Medulla oblongata (tissue), 1 donor: ENCODE results near the gene TTC7B.
A peak's percentile ranks its signal among the peaks of the same experiment; 100 is the strongest.

Source experiments
- DNase-seq: peaks from one replicate; pipeline ENCODE4 v3.0.0-alpha.2; 2015; ENCODE audit errors: extremely low spot score

TTC7B gene

GRCh38 chr14:90511795-90512328, 304.4 kb downstream of the TTC7B start:
- no peak for DNase-seq

DNA sequence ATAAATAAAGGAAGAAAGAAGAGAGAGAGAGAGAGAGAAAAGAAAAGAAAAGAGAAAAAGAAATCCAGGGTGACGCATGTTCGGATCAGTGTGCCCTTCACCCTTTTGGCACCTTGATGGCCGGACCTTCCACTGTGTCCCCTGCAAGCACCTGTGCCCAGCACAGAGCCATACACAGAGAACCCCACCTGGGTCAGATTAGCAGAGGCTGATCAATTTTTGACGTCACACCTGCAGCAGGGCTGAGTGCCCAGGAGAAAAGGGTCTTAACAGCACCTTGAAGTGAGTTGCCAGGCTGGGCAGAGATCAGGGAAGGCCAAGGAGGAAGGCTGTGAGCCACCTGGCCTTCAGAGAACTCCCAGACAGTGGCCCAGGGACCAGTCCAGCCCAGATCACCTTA, 305.0 kb downstream of the TTC7B start:
- DNase-seq = no peak

DNA sequence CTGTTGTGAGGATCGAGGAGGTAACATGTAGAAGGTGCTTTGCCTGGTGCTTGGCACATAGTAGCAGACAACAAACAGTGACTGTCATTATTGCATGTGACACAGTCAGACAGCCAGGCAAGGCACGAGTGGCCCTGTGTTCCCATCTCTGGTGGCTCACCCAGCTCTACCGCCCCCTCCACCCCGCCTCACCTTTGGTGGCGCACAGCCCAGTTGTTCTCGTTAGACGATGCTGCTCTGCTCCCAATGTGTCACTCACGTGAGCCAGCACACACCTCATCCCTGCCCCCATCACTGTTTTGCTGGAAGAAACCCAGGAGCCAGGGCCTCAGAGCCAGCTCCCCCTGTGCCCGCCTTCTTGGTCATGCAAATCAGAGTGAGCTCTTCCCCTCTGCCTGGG, 306.1 kb downstream of the TTC7B start:
- no peak for DNase-seq

DNA sequence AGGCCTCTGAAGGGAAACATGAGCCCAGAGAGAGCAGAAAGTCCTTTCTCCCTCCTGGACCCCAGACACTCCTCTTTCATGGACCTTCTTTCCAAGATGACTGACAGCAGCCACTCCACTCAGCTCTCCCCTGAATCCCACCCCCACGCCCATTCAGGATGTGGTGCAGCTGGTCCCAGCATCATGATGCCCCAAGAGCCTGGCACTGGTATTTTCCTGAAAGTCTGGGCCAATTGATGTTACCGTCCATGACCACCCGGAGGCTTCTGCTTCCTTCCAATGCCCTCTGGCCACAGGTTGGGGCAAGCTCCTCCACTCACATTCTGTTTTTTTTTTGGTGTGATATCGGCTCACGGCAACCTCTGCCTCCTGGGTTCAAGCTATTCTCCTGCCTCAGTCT, 306.8 kb downstream of the TTC7B start:
- DNase-seq = no peak

DNA sequence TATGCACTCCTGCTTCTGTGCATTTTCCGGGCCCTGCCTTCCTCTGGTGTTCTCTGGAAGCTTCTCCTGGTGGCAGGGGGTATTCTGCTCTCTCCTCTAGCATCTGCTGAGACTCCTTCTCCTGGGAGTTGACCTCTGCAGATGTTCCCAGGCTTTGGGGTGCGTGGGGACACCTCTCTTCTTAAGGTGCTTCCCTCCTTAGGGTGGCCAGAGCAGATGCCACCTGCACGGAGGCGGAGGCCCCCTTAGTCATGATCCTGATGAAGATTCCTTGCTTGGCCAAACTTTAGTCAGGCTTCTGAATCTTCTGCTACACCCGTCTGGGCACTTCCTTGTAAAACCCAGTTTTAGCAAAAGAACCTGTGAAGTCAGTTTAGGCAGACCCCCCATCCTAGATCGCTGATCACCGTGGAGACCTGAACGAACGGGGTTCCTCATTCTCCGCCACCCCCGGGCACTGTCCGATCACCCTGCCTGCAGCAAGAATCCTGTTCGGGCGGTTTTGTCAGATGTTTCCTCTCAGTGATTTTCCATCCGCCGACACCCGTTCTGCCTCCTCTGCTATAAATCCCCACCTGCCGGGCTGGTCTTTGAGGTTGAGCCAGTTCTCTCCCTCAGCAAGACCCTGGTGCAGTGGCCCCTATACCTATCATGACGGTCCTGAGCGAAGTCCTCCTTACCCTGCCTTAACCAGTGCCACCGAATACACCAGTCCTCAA, 307.5 kb downstream of the TTC7B start:
- no peak for DNase-seq

DNA sequence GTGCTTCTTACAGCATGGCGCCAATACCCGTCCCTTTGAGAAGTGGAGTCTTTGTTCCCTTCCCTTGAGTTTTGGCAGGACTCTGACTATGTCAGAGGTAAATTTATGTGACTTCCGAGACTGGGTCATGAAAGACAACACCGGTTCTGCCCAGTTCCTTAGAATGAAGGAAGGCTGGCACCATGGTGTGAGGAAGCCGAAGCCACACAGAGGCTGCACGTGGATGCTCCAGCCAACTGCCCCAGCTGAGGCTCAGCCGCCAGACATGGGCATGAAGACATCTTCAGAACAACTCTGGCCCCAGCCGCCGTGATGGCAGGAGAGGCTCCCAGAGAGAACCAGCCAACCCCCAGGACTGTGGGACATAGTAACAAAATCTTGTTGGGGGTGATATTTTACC, 308.2 kb downstream of the TTC7B start:
- no peak for DNase-seq

GRCh38 chr14:90507428-90507827, 308.8 kb downstream of the TTC7B start:
- no peak for DNase-seq

- no peak for DNase-seq
These were observed 309.5 kb downstream of the TTC7B start for GRCh38 chr14:90506748-90507147.

DNA sequence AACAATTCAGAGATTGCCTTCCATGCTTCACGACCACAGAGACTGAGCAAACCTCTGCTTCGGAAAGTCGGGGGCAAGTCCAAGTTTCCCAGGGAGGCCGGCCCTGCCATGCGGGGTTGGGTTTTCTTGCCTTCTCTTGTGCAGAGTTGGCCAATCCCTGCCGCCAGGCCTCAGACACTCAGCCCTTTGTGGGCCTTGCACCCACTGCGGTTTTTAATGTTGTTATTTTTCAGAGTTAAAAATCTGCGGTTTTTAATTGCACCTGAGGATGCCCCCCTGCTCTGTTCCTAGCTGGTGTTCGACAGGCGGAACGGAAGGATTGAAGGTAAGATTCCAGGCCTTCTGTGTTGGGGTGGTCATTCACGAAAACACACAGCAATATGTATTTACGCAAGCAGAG, 310.7 kb downstream of the TTC7B start:
- DNase-seq = peak; percentile 24

- no peak for DNase-seq
These were observed 311.6 kb downstream of the TTC7B start for GRCh38 chr14:90504643-90505042.

GRCh38 chr14:90503582-90503981, 312.6 kb downstream of the TTC7B start:
- DNase-seq = no peak

- DNase-seq = no peak
These were observed 313.5 kb downstream of the TTC7B start for GRCh38 chr14:90502760-90503159.

- DNase-seq = no peak
These were observed 315.4 kb downstream of the TTC7B start for GRCh38 chr14:90500665-90501370.

- no peak for DNase-seq
These were observed 316.1 kb downstream of the TTC7B start for GRCh38 chr14:90499908-90500664.

GRCh38 chr14:90499121-90499520, 317.1 kb downstream of the TTC7B start:
- no peak for DNase-seq

DNA sequence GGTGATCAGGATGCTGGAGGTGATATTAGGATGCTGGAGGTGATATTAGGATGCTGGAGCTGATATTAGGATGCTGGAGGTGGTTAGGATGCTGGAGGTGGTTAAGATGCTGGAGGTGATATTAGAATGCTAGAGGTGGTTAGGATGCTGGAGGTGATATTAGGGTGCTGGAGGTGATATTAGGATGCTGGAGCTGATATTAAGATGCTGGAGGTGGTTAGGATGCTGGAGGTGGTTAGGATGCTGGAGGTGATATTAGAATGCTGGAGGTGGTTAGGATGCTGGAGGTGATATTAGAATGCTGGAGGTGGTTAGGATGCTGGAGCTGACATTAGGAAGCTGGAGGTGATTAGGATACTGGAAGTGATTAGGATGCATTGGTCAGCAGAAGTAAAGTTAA, 318.0 kb downstream of the TTC7B start:
- no peak for DNase-seq

DNA sequence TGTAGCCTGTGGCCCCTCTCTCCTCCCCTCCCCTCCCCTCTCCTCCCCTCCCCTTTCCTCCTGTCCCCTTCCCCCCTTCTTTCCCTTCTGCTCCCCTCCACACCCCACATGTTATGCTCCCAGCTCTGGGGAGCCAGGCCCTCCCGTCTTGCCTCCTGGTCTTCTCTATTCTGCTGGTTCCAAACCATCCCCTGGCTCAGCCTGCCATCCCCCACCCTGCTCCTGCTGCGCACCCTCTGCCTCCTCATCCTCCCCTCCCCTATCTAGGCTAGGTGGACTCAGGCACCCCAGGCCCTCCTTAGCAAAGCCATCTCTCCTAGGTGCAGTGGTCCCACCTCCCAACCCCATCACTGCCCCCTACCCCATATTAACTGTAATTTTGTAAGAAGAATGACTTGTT, 319.9 kb downstream of the TTC7B start:
- no peak for DNase-seq

GRCh38 chr14:90495357-90496276, 320.6 kb downstream of the TTC7B start:
- peak; percentile 52 for DNase-seq

GRCh38 chr14:90491911-90492531, 324.2 kb downstream of the TTC7B start:
- peak; percentile 21 for DNase-seq

DNA sequence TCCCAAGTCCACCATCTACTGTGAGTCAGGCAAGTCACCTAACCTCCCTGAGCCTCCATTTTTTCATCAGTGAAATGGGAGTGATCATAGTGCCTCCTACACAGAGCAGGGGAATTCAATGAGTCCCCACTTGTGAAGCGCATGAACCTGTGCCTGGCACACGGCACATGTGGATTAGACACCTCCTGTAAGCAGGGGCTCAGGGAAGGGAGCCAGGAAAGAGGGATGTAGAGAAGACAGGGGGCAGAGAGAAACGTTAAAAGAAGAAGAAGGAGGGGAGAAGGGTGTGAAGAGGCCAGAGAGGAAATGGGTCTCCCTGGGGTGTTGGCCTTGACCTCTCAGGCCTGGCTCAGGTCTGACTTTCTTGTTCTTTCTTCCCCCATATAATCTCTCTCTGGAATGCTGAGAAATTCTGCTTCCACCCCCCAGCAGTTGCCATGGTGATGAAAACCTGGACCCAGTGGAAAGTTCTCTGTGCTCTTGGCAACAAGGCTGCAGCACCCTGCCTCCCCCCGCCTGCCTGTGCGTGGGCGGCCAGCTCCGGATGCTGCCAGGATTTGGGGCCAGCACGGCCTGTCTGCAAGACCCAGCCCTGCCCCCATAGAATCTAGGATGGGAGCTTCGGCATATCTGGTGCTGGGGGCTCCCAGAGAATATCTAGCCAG, 324.9 kb downstream of the TTC7B start:
- DNase-seq = peak; percentile 73

DNA sequence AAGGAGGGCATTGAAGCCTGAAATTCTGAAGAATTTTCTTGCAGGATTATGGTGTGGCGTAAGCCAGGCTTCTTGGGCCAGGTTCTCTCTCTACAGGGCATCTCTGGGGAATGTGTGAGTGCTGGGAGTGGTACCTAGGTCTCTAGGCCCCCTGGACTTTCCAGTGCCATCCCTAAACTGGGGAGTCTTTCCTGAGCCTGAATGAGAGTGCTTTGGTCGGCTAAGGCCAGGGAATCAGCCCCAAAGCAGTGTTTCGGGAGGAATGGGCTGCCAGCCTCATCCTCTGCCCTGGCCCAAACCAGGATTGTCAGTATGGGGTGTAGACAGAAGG, 325.5 kb downstream of the TTC7B start:
- no peak for DNase-seq
